PFSK-1 (cell line): ENCODE data around the gene MAPK7.

ENCODE experiments used
- FOXP2 ChIP-seq: optimal IDR thresholded peaks from 2 replicates; pipeline ENCODE3; 2011; ENCODE audit warnings: borderline replicate concordance, control low read depth, inconsistent platforms; ENCODE audit not compliant: insufficient read depth; ENCODE audit errors: extremely low read length, extremely low read depth
- POLR2AphosphoS5 ChIP-seq: IDR thresholded peaks from 2 replicates; pipeline ENCODE4 v1.6.1; 2012; ENCODE audit warnings: low read depth, mild to moderate bottlenecking, control low read depth, low read length, moderate library complexity
- SIN3A ChIP-seq: IDR thresholded peaks from 2 replicates; pipeline ENCODE4 v1.6.1; 2012; ENCODE audit warnings: mild to moderate bottlenecking, low read length, moderate library complexity, borderline replicate concordance; ENCODE audit not compliant: insufficient read depth
- TAF1 ChIP-seq: IDR thresholded peaks from 2 replicates; pipeline ENCODE4 v1.6.1; 2012; ENCODE audit warnings: low read length, control low read depth, borderline replicate concordance; ENCODE audit not compliant: insufficient read depth
- TF ChIP-seq, protein P1 (sequence below), 2 experiments: IDR thresholded peaks; 2 replicates each; pipeline versions ENCODE4 v1.6.1 to v1.8.0; 2011 to 2012; ENCODE audit warnings: low read depth in 2 of 2, low read length in 2 of 2, control low read depth in 1 of 2, inconsistent platforms in 1 of 2, mild to moderate bottlenecking in 1 of 2, moderate library complexity in 1 of 2; ENCODE audit not compliant: insufficient read depth in 1 of 2

MAPK7 gene

DNA sequence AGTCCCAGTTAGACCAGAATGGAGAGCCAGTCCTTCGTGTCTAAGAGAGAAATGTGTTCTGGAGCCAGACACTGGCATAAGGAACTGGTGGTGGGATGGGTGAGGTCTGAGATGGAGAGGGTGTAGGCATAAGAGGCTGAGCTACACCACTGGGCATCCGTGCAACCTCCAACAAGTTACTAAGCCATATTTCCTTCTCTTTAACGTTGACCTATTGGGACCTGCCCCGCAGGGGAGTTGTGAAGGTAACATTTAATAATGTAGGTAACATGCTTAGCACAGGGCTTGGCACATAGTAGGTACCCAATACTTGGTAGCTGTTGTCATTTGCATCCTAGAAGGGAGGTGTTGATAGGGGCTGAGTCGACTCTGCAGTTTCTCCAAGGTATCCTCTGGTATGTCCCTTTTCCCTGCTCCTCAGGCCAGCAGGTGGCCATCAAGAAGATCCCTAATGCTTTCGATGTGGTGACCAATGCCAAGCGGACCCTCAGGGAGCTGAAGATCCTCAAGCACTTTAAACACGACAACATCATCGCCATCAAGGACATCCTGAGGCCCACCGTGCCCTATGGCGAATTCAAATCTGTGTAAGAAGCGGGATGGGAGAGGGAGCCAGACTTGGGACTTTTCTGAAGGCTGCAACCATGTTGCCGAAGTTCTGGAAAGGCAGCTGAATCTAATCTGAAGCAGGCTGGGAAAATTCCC, 1.2 kb downstream of the MAPK7 start:
- TF ChIP-seq, protein P1, sequence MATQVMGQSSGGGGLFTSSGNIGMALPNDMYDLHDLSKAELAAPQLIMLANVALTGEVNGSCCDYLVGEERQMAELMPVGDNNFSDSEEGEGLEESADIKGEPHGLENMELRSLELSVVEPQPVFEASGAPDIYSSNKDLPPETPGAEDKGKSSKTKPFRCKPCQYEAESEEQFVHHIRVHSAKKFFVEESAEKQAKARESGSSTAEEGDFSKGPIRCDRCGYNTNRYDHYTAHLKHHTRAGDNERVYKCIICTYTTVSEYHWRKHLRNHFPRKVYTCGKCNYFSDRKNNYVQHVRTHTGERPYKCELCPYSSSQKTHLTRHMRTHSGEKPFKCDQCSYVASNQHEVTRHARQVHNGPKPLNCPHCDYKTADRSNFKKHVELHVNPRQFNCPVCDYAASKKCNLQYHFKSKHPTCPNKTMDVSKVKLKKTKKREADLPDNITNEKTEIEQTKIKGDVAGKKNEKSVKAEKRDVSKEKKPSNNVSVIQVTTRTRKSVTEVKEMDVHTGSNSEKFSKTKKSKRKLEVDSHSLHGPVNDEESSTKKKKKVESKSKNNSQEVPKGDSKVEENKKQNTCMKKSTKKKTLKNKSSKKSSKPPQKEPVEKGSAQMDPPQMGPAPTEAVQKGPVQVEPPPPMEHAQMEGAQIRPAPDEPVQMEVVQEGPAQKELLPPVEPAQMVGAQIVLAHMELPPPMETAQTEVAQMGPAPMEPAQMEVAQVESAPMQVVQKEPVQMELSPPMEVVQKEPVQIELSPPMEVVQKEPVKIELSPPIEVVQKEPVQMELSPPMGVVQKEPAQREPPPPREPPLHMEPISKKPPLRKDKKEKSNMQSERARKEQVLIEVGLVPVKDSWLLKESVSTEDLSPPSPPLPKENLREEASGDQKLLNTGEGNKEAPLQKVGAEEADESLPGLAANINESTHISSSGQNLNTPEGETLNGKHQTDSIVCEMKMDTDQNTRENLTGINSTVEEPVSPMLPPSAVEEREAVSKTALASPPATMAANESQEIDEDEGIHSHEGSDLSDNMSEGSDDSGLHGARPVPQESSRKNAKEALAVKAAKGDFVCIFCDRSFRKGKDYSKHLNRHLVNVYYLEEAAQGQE (IDR thresholded peaks at IDR 0.05; ENCODE audit: insufficient read depth in 1 of 2, low read depth in 2 of 2, low read length in 2 of 2) = no peak
- TF ChIP-seq TAF1 = no peak
- no peak for TF ChIP-seq SIN3A
- no peak for TF ChIP-seq POLR2AphosphoS5
- no peak for TF ChIP-seq FOXP2

DNA sequence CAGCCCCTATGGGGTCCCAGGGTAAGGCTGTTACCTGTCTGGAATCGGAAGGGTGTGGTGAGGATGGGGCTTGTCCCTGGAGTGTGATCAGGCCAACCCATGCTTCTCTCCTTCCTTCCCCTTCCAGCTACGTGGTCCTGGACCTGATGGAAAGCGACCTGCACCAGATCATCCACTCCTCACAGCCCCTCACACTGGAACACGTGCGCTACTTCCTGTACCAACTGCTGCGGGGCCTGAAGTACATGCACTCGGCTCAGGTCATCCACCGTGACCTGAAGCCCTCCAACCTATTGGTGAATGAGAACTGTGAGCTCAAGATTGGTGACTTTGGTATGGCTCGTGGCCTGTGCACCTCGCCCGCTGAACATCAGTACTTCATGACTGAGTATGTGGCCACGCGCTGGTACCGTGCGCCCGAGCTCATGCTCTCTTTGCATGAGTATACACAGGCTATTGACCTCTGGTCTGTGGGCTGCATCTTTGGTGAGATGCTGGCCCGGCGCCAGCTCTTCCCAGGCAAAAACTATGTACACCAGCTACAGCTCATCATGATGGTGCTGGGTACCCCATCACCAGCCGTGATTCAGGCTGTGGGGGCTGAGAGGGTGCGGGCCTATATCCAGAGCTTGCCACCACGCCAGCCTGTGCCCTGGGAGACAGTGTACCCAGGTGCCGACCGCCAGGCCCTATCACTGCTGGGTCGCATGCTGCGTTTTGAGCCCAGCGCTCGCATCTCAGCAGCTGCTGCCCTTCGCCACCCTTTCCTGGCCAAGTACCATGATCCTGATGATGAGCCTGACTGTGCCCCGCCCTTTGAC, 2.4 kb downstream of the MAPK7 start:
- TF ChIP-seq FOXP2 = no peak
- TF ChIP-seq TAF1 = no peak
- no peak for TF ChIP-seq SIN3A
- TF ChIP-seq POLR2AphosphoS5 = no peak
- TF ChIP-seq, protein P1 (IDR thresholded peaks at IDR 0.05; ENCODE audit: insufficient read depth in 1 of 2, low read depth in 2 of 2, low read length in 2 of 2) = no peak

DNA sequence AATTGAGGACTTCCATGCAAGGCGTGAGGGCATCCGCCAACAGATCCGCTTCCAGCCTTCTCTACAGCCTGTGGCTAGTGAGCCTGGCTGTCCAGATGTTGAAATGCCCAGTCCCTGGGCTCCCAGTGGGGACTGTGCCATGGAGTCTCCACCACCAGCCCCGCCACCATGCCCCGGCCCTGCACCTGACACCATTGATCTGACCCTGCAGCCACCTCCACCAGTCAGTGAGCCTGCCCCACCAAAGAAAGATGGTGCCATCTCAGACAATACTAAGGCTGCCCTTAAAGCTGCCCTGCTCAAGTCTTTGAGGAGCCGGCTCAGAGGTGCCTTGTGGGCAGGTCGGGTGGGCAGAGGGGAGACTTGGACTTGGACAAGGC, 3.1 kb downstream of the MAPK7 start:
- TF ChIP-seq FOXP2 = no peak
- TF ChIP-seq POLR2AphosphoS5 = no peak
- no peak for TF ChIP-seq SIN3A

DNA sequence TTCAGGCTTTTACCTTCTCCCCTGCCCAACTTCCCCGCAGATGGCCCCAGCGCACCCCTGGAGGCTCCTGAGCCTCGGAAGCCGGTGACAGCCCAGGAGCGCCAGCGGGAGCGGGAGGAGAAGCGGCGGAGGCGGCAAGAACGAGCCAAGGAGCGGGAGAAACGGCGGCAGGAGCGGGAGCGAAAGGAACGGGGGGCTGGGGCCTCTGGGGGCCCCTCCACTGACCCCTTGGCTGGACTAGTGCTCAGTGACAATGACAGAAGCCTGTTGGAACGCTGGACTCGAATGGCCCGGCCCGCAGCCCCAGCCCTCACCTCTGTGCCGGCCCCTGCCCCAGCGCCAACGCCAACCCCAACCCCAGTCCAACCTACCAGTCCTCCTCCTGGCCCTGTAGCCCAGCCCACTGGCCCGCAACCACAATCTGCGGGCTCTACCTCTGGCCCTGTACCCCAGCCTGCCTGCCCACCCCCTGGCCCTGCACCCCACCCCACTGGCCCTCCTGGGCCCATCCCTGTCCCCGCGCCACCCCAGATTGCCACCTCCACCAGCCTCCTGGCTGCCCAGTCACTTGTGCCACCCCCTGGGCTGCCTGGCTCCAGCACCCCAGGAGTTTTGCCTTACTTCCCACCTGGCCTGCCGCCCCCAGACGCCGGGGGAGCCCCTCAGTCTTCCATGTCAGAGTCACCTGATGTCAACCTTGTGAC, 3.6 kb downstream of the MAPK7 start:
- TF ChIP-seq TAF1 (no peak), FOXP2 (no peak), POLR2AphosphoS5 (no peak), SIN3A (no peak)
- TF ChIP-seq, protein P1 (IDR thresholded peaks at IDR 0.05; ENCODE audit: insufficient read depth in 1 of 2, low read depth in 2 of 2, low read length in 2 of 2) = no peak
